WTC11 (cell line): ENCODE data around the gene MED10.

Source experiments
- ATF1 ChIP-seq: sonication (generic); formaldehyde crosslinking; IDR thresholded peaks from 2 replicates; pipeline ENCODE4 v1.8.1; 2023; ENCODE audit warnings: mild to moderate bottlenecking, moderate library complexity, missing genetic modification reagents
- ATF3 ChIP-seq: sonication (generic); formaldehyde crosslinking; conservative IDR thresholded peaks from 2 replicates; pipeline ENCODE4 v1.8.1; 2022; ENCODE audit warnings: mild to moderate bottlenecking, missing genetic modification reagents
- CTCF ChIP-seq: fragments of 200-600 bp; IDR thresholded peaks from 2 replicates; pipeline ENCODE4 v1.8.0; 2022; ENCODE audit warnings: antibody characterized with exemption
- ESRRA ChIP-seq: sonication (generic); formaldehyde crosslinking; IDR thresholded peaks from 2 replicates; pipeline ENCODE4 v1.8.1; 2022; ENCODE audit warnings: mild to moderate bottlenecking, missing genetic modification reagents, borderline replicate concordance
- ETV6 ChIP-seq: sonication (generic); formaldehyde crosslinking; IDR thresholded peaks from 2 replicates; pipeline ENCODE4 v1.8.1; 2022; ENCODE audit warnings: mild to moderate bottlenecking, missing genetic modification reagents
- MAX ChIP-seq: sonication (generic); formaldehyde crosslinking; IDR thresholded peaks from 2 replicates; pipeline ENCODE4 v1.8.0; 2022; ENCODE audit warnings: mild to moderate bottlenecking, missing genetic modification reagents
- MYBL2 ChIP-seq: sonication (generic); formaldehyde crosslinking; IDR thresholded peaks from 2 replicates; pipeline ENCODE4 v1.8.1; 2023; ENCODE audit warnings: mild to moderate bottlenecking, moderate library complexity, missing genetic modification reagents
- RELA ChIP-seq: sonication (generic); formaldehyde crosslinking; IDR thresholded peaks from 2 replicates; pipeline ENCODE4 v1.8.1; 2022; ENCODE audit warnings: missing genetic modification reagents, mild to moderate bottlenecking, borderline replicate concordance
- SMAD4 ChIP-seq: sonication (generic); formaldehyde crosslinking; IDR thresholded peaks from 2 replicates; pipeline ENCODE4 v1.8.0; 2022; ENCODE audit warnings: mild to moderate bottlenecking, missing genetic modification reagents
- STAT6 ChIP-seq: sonication (generic); formaldehyde crosslinking; conservative IDR thresholded peaks from 2 replicates; pipeline ENCODE4 v1.8.1; 2023; ENCODE audit warnings: mild to moderate bottlenecking, low read depth, missing genetic modification reagents, moderate library complexity
- USF2 ChIP-seq: sonication (generic); formaldehyde crosslinking; IDR thresholded peaks from 2 replicates; pipeline ENCODE4 v1.8.1; 2023; ENCODE audit warnings: mild to moderate bottlenecking, missing genetic modification reagents, moderate library complexity

- TF ChIP-seq ATF3 (no peak), CTCF (no peak), SMAD4 (CRISPR knock-in tag) (no peak), ESRRA (no peak), RELA (CRISPR knock-in tag) (no peak), MYBL2 (CRISPR knock-in tag) (no peak), USF2 (CRISPR knock-in tag) (no peak), STAT6 (CRISPR knock-in tag) (no peak), ATF1 (CRISPR knock-in tag) (no peak), ETV6 (no peak), MAX (CRISPR knock-in tag) (no peak)
Measured at GRCh38 chr5:6340100-6340499, 38.2 kb downstream of the MED10 start.
